Mesodermal cell (in vitro differentiated cells): ENCODE measurements around the gene ADGRB2.

Source experiments
- H3K27ac ChIP-seq: 2 replicates; pipeline ENCODE4 v1.7.0; 2013; ENCODE audit warnings: mild to moderate bottlenecking, low read depth, low read length, moderate library complexity; ENCODE audit not compliant: severe bottlenecking
- H3K36me3 ChIP-seq: 2 replicates; pipeline ENCODE4 v1.7.1; 2013; ENCODE audit warnings: mild to moderate bottlenecking, low read length, moderate library complexity; ENCODE audit not compliant: control insufficient read depth, insufficient read depth
- H3K4me1 ChIP-seq: one replicate; pipeline ENCODE4 v1.7.1; 2013; ENCODE audit warnings: mild to moderate bottlenecking, low read length; ENCODE audit not compliant: insufficient read depth, control insufficient read depth, poor library complexity, severe bottlenecking
- H3K4me3 ChIP-seq: 2 replicates; pipeline ENCODE4 v1.7.0; 2013; ENCODE audit warnings: low read length, control low read depth, mild to moderate bottlenecking; ENCODE audit not compliant: insufficient read depth, poor library complexity, severe bottlenecking; ENCODE audit errors: extremely low read depth
- H3K9me3 ChIP-seq: 2 replicates; pipeline ENCODE4 v1.7.1; 2013; ENCODE audit warnings: mild to moderate bottlenecking, low read length, moderate library complexity; ENCODE audit not compliant: control insufficient read depth
- WGBS, 2 experiments: methylation state at CpG; one replicate each; pipeline ENCODE4 v1.1.5; 2013; ENCODE audit warnings: missing lambda C conversion rate in 2 of 2; ENCODE audit not compliant: insufficient coverage in 2 of 2; 5-methylcytosine and 5-hydroxymethylcytosine counted together

The ADGRB2 gene

DNA sequence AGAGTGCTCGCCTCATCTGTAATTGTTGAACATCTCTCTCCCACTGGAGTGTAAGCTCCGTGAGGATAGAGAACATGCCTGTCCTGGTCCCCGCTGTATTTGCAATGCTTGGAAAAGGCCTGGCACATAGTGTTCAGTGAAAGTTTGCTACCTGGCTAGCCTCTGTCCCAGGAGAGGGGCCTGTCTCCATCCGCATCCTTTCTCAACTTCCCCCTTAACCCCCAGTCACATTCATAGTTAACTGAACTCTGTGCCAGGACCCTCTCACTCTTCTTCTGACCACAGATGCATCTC lies 36.5 kb upstream of the ADGRB2 start:
- Histone ChIP-seq H3K4me3 (no peak overlapping the region), H3K4me1 (peaks cover 30% of the 10 kb centered on the region), H3K9me3 (no peaks in the 10 kb centered on the region), H3K36me3 (no peaks in the 10 kb centered on the region), H3K27ac (no peak overlapping the region)
- WGBS, 2 experiments = 91 to 95% methylated on average over 4 of the region's 4 CpGs

DNA sequence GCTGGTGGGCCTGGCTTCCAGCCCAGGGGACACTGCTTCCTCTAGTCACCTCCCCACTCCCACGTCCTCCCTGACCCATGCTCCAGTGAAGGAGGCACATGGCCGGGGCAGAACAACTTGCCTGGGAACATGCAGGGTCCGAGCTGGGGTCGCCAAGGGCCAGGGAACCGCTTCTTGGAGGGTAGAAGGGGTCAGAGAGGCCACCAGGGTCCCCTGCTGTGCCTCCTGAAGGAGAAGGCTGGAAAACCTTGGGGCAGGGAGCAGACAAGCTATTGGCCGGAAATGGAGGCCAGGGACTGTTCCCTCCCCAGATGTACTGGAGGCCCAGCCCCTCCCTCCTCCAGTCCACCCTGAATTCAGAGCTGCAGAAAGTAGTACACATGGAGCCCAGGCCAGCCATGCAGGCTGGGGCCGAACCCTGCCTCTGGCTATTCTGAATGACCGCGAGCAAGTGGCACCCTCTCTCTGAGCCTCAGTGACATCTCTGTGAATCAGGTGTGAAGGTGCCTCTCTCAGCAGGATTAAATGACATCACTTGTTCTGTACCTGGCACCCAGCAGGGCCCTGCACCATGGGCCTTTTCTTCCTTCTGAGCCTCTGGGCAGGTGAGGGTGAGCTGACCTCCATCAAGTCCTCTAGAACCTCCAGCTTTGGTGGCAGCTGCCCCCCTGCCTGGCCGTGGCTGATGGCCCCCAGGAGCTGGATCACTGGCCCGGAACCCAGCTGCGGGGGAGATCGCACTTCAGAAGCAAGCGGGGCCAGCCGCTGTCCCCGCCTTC lies 35.9 kb upstream of the ADGRB2 start:
- 84 to 93% methylated on average over 15 to 16 of the region's 16 CpGs for WGBS, 2 experiments

DNA sequence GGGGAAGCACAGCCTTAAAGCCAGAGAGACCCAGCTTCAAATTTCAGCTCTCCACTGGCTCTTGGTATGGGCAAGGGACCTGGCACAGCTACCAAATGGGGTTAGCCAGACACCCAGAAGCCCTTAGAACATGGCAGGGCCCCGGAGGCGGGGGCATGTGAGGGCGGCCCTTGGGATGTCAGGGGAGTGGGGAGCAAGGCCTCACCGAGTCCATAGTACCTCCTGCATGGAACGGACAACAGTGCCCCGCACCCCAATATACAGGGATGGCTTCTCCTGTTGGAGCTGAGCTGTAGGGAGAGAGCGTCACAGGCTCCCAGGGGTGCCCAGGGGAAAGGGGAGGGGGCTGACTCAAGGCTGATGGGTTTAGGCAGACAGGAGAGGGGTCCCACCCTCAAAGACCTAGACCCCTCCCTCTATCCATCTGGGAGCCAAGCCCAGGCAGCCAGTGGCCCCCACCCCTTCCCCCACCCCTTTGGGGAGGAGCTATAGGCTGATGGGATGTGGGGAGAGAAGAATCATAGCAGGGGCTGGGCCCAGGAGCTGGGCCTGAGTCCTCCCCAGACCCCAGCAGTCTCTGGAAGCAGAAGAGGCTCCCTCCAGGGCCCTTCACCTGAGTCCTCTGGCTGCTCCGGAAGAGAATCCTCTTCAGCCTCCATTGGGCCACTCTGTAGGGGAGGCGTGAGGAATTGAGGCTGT lies 35.2 kb upstream of the ADGRB2 start:
- H3K36me3 ChIP-seq = no peaks in the 10 kb centered on the region
- H3K9me3 ChIP-seq = no peaks in the 10 kb centered on the region
- WGBS, 2 experiments = 88 to 89% methylated on average over 8 of the region's 9 CpGs
- H3K4me1 ChIP-seq = peaks cover 30% of the 10 kb centered on the region
- H3K4me3 ChIP-seq = no peak overlapping the region
- peak overlapping the region; percentile 66 for H3K27ac ChIP-seq

More for the DNA sequence above, 35.9 kb upstream of the ADGRB2 start:
- H3K4me1 ChIP-seq = peaks cover 30% of the 10 kb centered on the region
- no peaks in the 10 kb centered on the region for H3K36me3 ChIP-seq
- H3K9me3 ChIP-seq = no peaks in the 10 kb centered on the region
- H3K4me3 ChIP-seq = no peak overlapping the region
- H3K27ac ChIP-seq = no peak overlapping the region

DNA sequence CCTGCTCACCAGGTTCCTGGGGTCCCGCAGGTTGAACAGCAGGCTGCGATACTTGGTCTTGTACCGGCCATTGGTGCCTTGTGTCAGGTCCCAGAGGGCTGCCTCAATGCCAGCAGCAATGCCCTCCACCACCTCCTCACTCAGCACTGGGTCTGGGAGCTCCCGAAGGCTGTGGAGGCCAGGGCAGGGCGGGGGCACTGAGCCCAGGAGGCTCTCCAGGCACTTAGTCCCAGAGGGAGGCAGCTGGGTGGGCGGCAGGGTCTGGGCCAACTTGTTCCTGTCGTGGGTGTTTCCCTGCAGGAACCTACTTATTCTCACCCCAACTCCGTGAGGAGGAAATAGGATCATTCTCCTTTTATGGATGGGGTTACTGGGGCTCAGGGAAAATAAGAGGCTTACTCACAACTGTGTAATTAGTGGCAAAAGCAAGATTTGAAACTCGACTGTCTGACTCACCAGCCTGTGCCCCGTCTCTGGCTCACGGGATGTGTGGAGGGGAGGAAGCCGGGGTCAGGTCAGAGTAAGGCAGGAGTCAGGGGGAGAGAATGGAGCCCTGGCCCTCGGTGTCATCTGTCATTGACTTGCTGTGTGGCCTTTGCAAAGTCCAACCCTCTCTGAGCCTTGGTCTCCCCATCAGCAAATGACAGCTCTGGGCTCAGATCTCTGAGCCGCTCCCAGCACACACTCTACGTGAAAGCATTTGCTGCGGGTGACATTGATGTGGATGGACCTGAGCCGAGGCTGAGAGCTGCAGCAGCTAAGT lies 34.5 kb upstream of the ADGRB2 start:
- Histone ChIP-seq H3K4me1 (peaks cover 30% of the 10 kb centered on the region), H3K4me3 (peak overlapping the region; percentile 24), H3K27ac (peak overlapping the region; percentile 66), H3K36me3 (no peaks in the 10 kb centered on the region), H3K9me3 (no peaks in the 10 kb centered on the region)
- 44 to 65% methylated on average over 10 to 11 of the region's 17 CpGs for WGBS, 2 experiments

DNA sequence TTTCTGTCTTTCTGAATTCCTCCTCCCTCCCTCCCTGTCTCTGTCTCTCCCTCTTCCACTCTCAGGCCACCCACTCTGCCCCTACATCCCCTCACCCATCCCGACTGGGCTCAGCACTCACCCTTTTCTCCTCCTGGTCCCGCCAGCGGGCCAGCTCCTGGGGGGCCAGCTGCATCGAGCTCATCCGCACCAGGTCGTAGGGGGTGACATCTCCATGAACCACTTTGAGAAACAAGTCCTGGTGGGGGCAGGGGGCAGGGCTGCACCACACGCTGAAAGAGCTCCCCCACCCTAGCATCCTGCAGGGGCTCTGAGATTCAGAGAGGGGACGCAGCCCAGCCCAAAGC lies 33.9 kb upstream of the ADGRB2 start:
- Histone ChIP-seq H3K27ac (peak overlapping the region; percentile 66), H3K36me3 (no peaks in the 10 kb centered on the region), H3K4me1 (peaks cover 30% of the 10 kb centered on the region), H3K9me3 (no peaks in the 10 kb centered on the region), H3K4me3 (peak overlapping the region; percentile 24)
- 57 to 77% methylated on average over 2 to 3 of the region's 8 CpGs for WGBS, 2 experiments

DNA sequence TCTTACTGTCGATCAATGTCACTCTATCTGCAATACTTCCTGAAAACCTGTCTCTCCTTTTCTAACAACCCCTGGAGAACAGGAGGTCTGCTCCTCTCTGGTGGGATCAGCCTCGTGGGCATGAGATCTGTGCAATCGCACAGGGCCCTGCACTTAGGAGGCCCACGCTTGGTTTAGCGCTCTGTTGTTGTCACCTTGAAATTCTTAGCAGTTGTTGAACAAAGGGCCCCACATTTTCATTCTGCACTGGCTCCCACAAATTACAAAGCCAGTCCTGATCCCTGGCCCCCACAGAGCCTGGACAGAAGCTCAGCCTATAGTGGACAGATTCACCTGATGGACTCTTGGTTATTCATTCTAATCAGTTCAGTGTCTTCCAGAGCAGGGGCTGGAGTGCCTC lies 33.1 kb upstream of the ADGRB2 start:
- Histone ChIP-seq H3K9me3 (no peaks in the 10 kb centered on the region), H3K4me3 (no peak overlapping the region), H3K4me1 (peaks cover 30% of the 10 kb centered on the region), H3K36me3 (no peaks in the 10 kb centered on the region), H3K27ac (no peak overlapping the region)
- 95 to 100% methylated on average over 2 to 5 of the region's 5 CpGs for WGBS, 2 experiments

DNA sequence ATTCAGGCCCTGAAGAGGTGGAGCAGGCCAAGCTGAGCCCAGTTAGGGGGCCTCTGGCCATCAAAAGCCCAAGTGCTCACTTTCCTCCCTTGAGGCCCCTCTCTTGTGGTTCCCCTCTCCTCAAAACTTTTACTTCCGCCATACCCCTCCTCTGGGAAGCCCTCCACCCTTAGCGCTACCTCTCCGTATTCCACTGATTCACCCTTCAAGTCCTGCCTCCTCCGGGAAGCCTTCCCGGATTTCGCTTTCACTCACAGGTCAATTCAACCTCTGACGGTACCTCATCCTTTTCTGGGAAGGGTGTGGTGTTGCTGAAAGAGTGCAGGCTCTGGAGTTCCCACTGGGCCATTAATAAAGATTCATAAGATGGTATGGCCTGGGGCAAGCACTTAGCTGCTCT lies 32.6 kb upstream of the ADGRB2 start:
- WGBS, 2 experiments = 97 to 98% methylated on average over 3 to 5 of the region's 7 CpGs
- no peak overlapping the region for H3K4me3 ChIP-seq

DNA sequence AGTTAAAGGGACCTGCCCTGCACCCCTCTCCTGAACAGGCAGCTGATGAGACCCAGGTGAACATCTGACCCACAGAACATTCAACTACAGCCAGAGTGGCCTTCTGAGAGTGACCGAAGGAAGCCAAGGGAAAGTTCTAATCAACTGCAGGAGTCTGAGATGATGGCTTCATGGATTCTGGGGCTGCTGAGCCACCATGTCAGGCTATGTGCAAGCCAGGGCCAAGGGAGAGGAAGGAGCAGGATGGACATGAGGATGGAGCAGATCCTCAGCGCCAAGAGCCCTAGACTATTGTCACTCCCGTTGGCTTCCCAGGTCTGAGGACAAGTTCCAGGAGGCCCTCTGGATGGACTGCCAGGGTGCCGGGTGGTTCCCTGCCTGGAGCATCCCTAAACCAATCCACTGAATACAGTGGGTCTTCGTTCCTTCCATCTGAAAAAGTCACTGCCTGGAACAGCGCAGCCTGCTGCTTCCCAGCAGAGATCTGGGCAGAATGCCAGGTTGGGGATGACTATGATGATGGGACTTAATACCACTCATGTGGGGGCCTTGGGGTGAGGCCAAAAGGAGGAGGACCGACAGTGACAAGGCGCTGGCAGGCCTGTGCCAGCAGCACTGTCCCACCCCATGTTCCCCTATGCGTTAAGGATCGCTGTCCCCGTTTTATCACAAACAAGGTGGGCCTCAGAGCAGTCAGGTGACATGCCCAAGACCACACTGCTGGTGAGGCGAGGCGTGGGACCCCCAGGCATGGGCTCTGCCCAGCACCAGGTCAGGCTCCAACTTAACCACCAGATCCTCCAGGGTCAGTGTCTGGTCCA lies 31.9 kb upstream of the ADGRB2 start:
- Histone ChIP-seq H3K4me3 (no peak overlapping the region), H3K36me3 (no peaks in the 10 kb centered on the region), H3K4me1 (peaks cover 30% of the 10 kb centered on the region), H3K9me3 (no peaks in the 10 kb centered on the region), H3K27ac (no peak overlapping the region)
- 97 to 98% methylated on average over 12 to 13 of the region's 13 CpGs for WGBS, 2 experiments

More for the DNA sequence above, 32.6 kb upstream of the ADGRB2 start:
- no peaks in the 10 kb centered on the region for H3K9me3 ChIP-seq
- H3K36me3 ChIP-seq = no peaks in the 10 kb centered on the region
- H3K27ac ChIP-seq = no peak overlapping the region
- peaks cover 30% of the 10 kb centered on the region for H3K4me1 ChIP-seq

DNA sequence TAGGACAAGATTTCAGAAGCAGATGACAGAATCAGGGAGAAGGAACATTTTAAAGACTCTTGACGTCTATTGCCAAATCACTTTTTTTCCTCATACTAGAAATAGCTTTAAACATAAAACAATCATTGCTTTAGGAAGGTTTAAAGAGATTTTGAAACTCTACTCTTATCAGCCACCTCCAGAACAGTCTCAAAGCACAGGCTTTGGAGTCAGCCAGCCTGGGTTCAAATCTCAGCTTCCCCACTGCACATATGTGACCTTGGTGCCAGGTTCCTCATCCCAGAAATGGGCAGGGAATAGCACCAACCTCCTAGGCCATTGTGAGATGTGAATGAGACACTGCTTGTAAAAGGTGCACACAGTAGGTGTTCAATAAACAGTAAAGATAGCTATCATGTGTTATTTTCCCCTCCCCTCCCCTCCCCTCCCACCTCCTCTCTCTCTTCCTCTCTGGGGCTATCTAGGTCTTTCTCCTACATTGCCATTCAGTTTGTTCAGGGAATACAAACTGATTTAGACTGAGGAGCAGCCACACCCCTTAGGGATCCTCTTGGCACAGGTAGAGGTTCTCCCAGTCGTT lies 31.0 kb upstream of the ADGRB2 start:
- Histone ChIP-seq H3K4me3 (no peak overlapping the region), H3K27ac (no peak overlapping the region), H3K4me1 (peaks cover 27% of the 10 kb centered on the region), H3K36me3 (no peaks in the 10 kb centered on the region), H3K9me3 (no peaks in the 10 kb centered on the region)
- WGBS, 2 experiments = 86 to 88% methylated on average over 1 of the region's 2 CpGs
